HepG2 (cell line): ENCODE data around the gene PIGV. TPM values are rescaled to one million over a fixed set of nuclear protein-coding genes. Genes with fewer than 3 reads are reported as not detected.

ENCODE experiments used
- EHMT2 ChIP-seq: fragments of 200-600 bp; sonication (generic); IDR thresholded peaks from 2 replicates; pipeline ENCODE4 v1.7.0; 2017; ENCODE audit warnings: antibody characterized with exemption, low read depth, low read length, borderline replicate concordance
- MIER2 ChIP-seq: IDR thresholded peaks from 2 replicates; pipeline ENCODE4 v1.6.1; 2016; ENCODE audit warnings: missing biosample characterization, missing genetic modification reagents
- NFIC ChIP-seq: IDR thresholded peaks from 2 replicates; pipeline ENCODE4 v1.6.1; 2012; ENCODE audit warnings: mild to moderate bottlenecking, low read length, inconsistent platforms
- NONO ChIP-seq, 2 experiments: fragments of 450-650 bp in 1 of 2; sonication (generic) in 1 of 2; formaldehyde crosslinking in 1 of 2; IDR thresholded peaks in 1 of 2; conservative IDR thresholded peaks in 1 of 2; 2 replicates each; pipeline versions ENCODE4 v1.6.1 to v1.8.0; 2017 to 2022; ENCODE audit warnings: mild to moderate bottlenecking in 1 of 2, missing genetic modification reagents in 1 of 2, moderate library complexity in 1 of 2
- PHF8 ChIP-seq: sonication (generic); formaldehyde crosslinking; IDR thresholded peaks from 2 replicates; pipeline ENCODE4 v1.5.0; 2020; ENCODE audit warnings: missing genetic modification reagents
- POLR2A ChIP-seq, 2 experiments: IDR thresholded peaks; 2 replicates each; pipeline ENCODE4 v1.6.1; 2011; ENCODE audit warnings: low read depth in 2 of 2, low read length in 2 of 2, mild to moderate bottlenecking in 1 of 2, moderate library complexity in 1 of 2; ENCODE audit not compliant: insufficient read depth in 1 of 2
- RBAK ChIP-seq: sonication (generic); formaldehyde crosslinking; IDR thresholded peaks from 2 replicates; pipeline ENCODE4 v1.5.1; 2020; ENCODE audit warnings: mild to moderate bottlenecking, missing genetic modification reagents
- SALL2 ChIP-seq: sonication (generic); formaldehyde crosslinking; IDR thresholded peaks from 2 replicates; pipeline ENCODE4 v1.8.1; 2023; ENCODE audit warnings: mild to moderate bottlenecking, missing genetic modification reagents, inconsistent platforms
- STAG1 ChIP-seq: sonication (generic); formaldehyde crosslinking; IDR thresholded peaks from 2 replicates; pipeline ENCODE4 v1.4.0; 2020; ENCODE audit warnings: missing genetic modification reagents
- TOE1 ChIP-seq: sonication (generic); formaldehyde crosslinking; IDR thresholded peaks from 2 replicates; pipeline ENCODE4 v1.4.0; 2020; ENCODE audit warnings: mild to moderate bottlenecking, missing genetic modification reagents
- U2AF1 ChIP-seq: fragments of 200-400 bp; formaldehyde crosslinking; optimal IDR thresholded peaks from 2 replicates; pipeline ENCODE3; 2017; ENCODE audit warnings: mild to moderate bottlenecking, low read depth, low read length
- WIZ ChIP-seq: sonication (generic); formaldehyde crosslinking; IDR thresholded peaks from 2 replicates; pipeline ENCODE4 v1.5.1; 2020; ENCODE audit warnings: mild to moderate bottlenecking, missing genetic modification reagents
- YEATS2 ChIP-seq: sonication (generic); formaldehyde crosslinking; IDR thresholded peaks from 2 replicates; pipeline ENCODE4 v1.4.0; 2020; ENCODE audit warnings: missing genetic modification reagents, borderline replicate concordance
- ZBTB20 ChIP-seq: sonication (generic); formaldehyde crosslinking; IDR thresholded peaks from 2 replicates; pipeline ENCODE4 v1.8.1; 2023; ENCODE audit warnings: missing genetic modification reagents, low read depth, mild to moderate bottlenecking, borderline replicate concordance
- ZNF382 ChIP-seq: sonication (generic); formaldehyde crosslinking; IDR thresholded peaks from 2 replicates; pipeline ENCODE4 v1.5.0; 2020; ENCODE audit warnings: missing genetic modification reagents, mild to moderate bottlenecking, borderline replicate concordance
- ZNF567 ChIP-seq: sonication (generic); formaldehyde crosslinking; IDR thresholded peaks from 2 replicates; pipeline ENCODE4 v1.8.1; 2023; ENCODE audit warnings: mild to moderate bottlenecking, missing genetic modification reagents, borderline replicate concordance
- ZNF614 ChIP-seq: IDR thresholded peaks from 2 replicates; pipeline ENCODE4 v1.6.1; 2018; ENCODE audit warnings: missing biosample characterization, missing genetic modification reagents, inconsistent platforms, borderline replicate concordance
- ZNF678 ChIP-seq: sonication (generic); formaldehyde crosslinking; IDR thresholded peaks from 2 replicates; pipeline ENCODE4 v1.4.0; 2020; ENCODE audit warnings: mild to moderate bottlenecking, missing genetic modification reagents
- ZNF761 ChIP-seq: sonication (generic); formaldehyde crosslinking; conservative IDR thresholded peaks from 2 replicates; pipeline ENCODE4 v1.4.0; 2020; ENCODE audit warnings: mild to moderate bottlenecking, missing genetic modification reagents
- ZZZ3 ChIP-seq: sonication (generic); formaldehyde crosslinking; IDR thresholded peaks from 2 replicates; pipeline ENCODE4 v1.4.0; 2020; ENCODE audit warnings: missing genetic modification reagents, mild to moderate bottlenecking, borderline replicate concordance
- polyA plus RNA-seq, 8 experiments: library from polyadenylated mRNA; depleted of rRNA in 3 of 8; stranded (reverse) in 7 of 8; unstranded in 1 of 8; fragments of >200 nt; fragmentation: Illumina TruSeq in 4 of 8; extraction: Trizol in 4 of 8; gene quantifications; 2 replicates each; pipeline versions ENCODE4 v1.2.1 to v1.2.3, GENCODE V29; 2011 to 2016; ENCODE audit warnings: low read depth in 4 of 8, missing spikeins in 1 of 8, mixed read lengths in 1 of 8; ENCODE audit not compliant: insufficient read depth in 1 of 8
- total RNA-seq, 5 experiments: library from RNA; depleted of rRNA; stranded (reverse); fragments of >200 nt; fragmentation: Illumina TruSeq; extraction: Trizol; gene quantifications; 2 replicates each; pipeline ENCODE4 v1.2.3, GENCODE V29; 2016; ENCODE audit warnings: low read depth in 1 of 5
- TF ChIP-seq, protein P1 (sequence below): IDR thresholded peaks from 2 replicates; pipeline ENCODE4 v1.4.0; 2020; ENCODE audit warnings: mild to moderate bottlenecking, missing genetic modification reagents
- TF ChIP-seq, protein P2 (sequence below): sonication (generic); formaldehyde crosslinking; IDR thresholded peaks from 2 replicates; pipeline ENCODE4 v1.4.0; 2020; ENCODE audit warnings: missing genetic modification reagents
- TF ChIP-seq, protein P3 (sequence below): sonication (generic); formaldehyde crosslinking; IDR thresholded peaks from 2 replicates; pipeline ENCODE4 v1.5.0; 2020; ENCODE audit warnings: missing genetic modification reagents

PIGV gene
- total and polyA plus RNA-seq, 2 of the 13 experiments (the other 11 are each of a cell fraction or from before 2014, with no cell fraction given) = 13.5 to 22.7 TPM

DNA sequence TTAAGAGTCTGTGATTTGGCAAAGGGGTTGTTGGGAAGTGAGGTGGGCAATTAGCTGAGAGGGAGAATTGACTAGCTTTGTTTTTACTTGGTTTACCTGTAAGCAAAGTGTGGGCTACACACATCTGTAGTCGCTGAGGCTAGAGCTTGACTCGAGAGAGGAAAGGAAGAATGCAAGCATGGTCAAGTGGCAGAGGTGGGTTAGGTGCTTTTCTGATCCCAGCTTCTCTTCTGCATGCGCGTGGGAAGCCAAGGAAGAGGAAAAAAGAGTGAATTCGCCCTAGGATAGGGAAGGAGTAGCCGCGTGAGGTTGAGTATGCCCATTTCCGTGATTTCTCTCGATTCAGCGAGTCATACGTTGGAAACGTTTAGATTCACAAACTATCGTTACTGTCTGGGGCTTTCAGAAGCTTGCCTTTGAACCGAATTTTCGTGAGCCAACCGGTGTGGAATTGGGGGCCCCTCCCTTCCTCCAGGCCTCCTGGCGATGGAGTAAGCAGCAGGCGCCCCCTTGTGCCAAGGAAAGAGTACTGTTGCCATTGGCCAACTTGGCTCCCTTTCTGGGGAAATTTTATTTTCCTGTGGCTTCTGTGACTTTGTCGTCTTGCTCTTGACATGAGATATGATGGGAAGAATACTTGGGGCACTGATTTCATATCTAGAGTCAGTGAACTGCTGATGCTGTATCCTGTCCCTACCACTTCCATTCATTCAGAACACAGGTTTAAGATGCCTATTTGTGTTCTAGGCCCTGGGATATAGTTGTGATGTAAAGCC lies 1.3 kb downstream of the PIGV start (continued):
- TF ChIP-seq ZNF614 (peak; percentile 72; the same call in 1 of the 2 replicates), ZNF382 (CRISPR knock-in tag) (no peak), POLR2A (IDR thresholded peaks at IDR 0.05; ENCODE audit: insufficient read depth in 1 of 2, low read depth in 2 of 2, low read length in 2 of 2) (peak in 1 of 2 experiments; percentile 16; a peak in 1 of 4 replicates), YEATS2 (CRISPR knock-in tag) (0 out of 2 replicates have a peak, but pooled peaks have one; percentile 33), STAG1 (CRISPR knock-in tag) (peak; percentile 97), EHMT2 (no peak), ZZZ3 (CRISPR knock-in tag) (no peak), PHF8 (CRISPR knock-in tag) (no peak), ZNF678 (no peak), SALL2 (0 out of 2 replicates have a peak, but pooled peaks have one; percentile 6), ZNF761 (CRISPR knock-in tag) (no peak), RBAK (CRISPR knock-in tag) (no peak), NFIC (no peak), U2AF1 (no peak), ZBTB20 (CRISPR knock-in tag) (no peak), ZNF567 (CRISPR knock-in tag) (no peak), NONO (IDR thresholded peaks at IDR 0.05) (no peak), NONO (CRISPR knock-in tag; conservative IDR thresholded peaks at IDR 0.05) (no peak), MIER2 (CRISPR knock-in tag) (no peak), TOE1 (no peak), WIZ (CRISPR knock-in tag) (no peak)
- TF ChIP-seq, protein P1, sequence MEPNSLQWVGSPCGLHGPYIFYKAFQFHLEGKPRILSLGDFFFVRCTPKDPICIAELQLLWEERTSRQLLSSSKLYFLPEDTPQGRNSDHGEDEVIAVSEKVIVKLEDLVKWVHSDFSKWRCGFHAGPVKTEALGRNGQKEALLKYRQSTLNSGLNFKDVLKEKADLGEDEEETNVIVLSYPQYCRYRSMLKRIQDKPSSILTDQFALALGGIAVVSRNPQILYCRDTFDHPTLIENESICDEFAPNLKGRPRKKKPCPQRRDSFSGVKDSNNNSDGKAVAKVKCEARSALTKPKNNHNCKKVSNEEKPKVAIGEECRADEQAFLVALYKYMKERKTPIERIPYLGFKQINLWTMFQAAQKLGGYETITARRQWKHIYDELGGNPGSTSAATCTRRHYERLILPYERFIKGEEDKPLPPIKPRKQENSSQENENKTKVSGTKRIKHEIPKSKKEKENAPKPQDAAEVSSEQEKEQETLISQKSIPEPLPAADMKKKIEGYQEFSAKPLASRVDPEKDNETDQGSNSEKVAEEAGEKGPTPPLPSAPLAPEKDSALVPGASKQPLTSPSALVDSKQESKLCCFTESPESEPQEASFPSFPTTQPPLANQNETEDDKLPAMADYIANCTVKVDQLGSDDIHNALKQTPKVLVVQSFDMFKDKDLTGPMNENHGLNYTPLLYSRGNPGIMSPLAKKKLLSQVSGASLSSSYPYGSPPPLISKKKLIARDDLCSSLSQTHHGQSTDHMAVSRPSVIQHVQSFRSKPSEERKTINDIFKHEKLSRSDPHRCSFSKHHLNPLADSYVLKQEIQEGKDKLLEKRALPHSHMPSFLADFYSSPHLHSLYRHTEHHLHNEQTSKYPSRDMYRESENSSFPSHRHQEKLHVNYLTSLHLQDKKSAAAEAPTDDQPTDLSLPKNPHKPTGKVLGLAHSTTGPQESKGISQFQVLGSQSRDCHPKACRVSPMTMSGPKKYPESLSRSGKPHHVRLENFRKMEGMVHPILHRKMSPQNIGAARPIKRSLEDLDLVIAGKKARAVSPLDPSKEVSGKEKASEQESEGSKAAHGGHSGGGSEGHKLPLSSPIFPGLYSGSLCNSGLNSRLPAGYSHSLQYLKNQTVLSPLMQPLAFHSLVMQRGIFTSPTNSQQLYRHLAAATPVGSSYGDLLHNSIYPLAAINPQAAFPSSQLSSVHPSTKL (CRISPR knock-in tag) = peak; percentile 43; the same call in 1 of the 2 replicates
- TF ChIP-seq, protein P2, sequence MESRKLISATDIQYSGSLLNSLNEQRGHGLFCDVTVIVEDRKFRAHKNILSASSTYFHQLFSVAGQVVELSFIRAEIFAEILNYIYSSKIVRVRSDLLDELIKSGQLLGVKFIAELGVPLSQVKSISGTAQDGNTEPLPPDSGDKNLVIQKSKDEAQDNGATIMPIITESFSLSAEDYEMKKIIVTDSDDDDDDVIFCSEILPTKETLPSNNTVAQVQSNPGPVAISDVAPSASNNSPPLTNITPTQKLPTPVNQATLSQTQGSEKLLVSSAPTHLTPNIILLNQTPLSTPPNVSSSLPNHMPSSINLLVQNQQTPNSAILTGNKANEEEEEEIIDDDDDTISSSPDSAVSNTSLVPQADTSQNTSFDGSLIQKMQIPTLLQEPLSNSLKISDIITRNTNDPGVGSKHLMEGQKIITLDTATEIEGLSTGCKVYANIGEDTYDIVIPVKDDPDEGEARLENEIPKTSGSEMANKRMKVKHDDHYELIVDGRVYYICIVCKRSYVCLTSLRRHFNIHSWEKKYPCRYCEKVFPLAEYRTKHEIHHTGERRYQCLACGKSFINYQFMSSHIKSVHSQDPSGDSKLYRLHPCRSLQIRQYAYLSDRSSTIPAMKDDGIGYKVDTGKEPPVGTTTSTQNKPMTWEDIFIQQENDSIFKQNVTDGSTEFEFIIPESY (CRISPR knock-in tag) = 0 out of 2 replicates have a peak, but pooled peaks have one; percentile 17
- TF ChIP-seq, protein P3, sequence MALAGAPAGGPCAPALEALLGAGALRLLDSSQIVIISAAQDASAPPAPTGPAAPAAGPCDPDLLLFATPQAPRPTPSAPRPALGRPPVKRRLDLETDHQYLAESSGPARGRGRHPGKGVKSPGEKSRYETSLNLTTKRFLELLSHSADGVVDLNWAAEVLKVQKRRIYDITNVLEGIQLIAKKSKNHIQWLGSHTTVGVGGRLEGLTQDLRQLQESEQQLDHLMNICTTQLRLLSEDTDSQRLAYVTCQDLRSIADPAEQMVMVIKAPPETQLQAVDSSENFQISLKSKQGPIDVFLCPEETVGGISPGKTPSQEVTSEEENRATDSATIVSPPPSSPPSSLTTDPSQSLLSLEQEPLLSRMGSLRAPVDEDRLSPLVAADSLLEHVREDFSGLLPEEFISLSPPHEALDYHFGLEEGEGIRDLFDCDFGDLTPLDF (CRISPR knock-in tag) = no peak
